HUDEP-2 (cell line): ENCODE data around the gene ADAM12.
"Not testable (repeated sequence)": the region's sequence is repeated elsewhere in the genome, so short reads cannot be mapped to it uniquely, and the experiment has no call there.

Experiments used
- DNase-seq, 76 experiments: peaks; one replicate each; lab custom pipeline; 2025; ENCODE audit not compliant: unreplicated experiment in 76 of 76; lab: John Stamatoyannopoulos, UW

ADAM12 gene

DNA sequence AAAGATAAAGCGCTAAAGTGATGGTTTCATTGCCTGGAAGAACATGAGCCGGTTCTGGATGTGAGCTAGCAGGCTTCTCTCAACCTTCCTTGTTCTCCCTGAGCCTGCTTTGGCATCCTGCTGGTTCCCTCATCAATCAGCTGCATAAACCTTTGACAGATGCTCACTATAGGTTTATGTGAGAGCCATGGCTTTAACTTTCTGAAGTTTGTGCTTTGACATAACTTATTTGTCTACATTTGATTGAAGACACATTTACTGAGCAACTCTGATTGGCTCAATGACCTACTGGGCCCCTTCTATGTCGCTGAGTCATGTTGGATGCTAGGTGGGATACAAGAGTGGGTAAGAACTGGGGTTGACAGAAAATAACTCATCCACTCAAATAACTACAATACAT, 192.0 kb downstream of the ADAM12 start:
- no peak for DNase-seq

DNA sequence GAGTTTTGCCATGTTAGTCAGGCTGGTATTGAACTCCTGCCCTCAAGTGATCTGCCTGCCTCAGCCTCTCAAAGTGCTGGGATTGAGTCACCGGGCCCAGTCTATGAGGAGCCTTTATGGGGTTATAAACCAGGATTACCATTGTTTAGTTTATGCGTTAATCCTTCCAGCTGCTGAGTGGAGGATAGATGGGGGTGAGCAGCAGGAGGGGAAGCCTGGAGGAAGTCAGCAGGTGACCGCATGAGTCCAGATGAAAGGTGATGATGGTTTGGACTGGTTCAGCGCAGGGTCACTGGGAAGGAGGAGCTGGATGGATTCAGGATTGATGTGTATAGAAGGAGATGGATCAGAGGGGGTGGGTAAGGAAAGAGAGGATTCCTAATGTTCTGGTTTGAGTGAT, 197.1 kb downstream of the ADAM12 start:
- no peak for DNase-seq

DNA sequence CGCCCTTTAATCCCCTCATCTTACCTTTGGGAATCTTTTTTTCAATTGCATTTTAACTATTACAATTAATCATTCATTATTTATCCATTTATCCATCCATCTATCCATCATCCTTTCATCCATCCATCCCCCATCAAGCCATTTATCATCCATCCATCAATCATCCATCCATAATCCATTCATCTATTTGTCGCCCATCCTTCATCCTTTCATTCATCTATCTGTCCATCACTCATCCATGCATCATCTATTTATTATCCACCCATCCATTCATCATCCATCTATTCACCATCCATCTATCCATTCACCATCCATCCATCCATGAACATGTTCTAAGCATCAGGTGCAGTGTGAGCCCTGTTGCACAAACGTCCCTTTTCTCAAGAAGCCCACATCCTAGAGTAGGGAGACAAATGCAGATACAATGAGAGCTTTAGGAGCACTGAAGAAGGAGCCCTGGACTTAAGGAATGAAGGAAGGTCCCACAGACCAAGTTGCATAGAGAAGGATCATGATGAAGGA, 199.5 kb downstream of the ADAM12 start:
- no peak for DNase-seq

DNA sequence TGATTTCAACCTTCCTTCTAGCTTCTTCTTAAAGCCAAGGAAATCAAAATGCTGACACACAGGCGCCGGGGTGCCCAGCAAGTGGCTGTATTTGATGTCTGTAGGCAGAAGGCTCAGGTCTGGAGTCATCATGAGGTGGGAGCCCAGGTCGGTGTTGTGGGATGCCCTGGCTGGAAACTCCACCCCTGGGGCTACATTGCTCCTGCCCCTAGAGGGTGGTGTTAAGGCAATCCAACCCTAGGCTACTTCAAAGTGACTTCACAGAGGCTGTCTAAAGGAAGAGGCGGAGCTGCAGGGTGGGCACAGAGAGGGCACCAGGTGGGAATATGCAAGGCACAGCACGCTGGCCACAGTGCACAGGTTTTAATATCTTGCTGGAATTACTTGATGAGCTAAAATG, 200.9 kb downstream of the ADAM12 start:
- DNase-seq = no peak

DNA sequence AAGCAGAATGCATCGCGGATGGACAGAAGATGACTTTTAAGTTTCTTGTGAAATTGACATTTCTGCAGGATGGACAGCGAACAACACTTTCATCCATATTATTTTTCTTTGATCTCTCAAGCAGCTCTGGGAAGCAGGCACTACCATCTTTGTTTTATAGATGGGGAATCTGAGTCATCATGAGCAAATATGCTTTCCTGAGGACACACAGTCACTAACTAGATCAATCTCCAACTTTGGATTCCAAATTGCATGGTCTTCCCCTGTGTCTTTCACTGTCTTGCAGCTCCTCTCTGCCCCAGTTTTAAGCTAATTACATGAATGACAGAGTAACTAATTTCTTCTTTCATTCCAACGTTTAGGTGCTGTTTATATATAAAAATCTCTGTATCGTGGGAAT, 201.5 kb downstream of the ADAM12 start:
- no peak for DNase-seq

DNA sequence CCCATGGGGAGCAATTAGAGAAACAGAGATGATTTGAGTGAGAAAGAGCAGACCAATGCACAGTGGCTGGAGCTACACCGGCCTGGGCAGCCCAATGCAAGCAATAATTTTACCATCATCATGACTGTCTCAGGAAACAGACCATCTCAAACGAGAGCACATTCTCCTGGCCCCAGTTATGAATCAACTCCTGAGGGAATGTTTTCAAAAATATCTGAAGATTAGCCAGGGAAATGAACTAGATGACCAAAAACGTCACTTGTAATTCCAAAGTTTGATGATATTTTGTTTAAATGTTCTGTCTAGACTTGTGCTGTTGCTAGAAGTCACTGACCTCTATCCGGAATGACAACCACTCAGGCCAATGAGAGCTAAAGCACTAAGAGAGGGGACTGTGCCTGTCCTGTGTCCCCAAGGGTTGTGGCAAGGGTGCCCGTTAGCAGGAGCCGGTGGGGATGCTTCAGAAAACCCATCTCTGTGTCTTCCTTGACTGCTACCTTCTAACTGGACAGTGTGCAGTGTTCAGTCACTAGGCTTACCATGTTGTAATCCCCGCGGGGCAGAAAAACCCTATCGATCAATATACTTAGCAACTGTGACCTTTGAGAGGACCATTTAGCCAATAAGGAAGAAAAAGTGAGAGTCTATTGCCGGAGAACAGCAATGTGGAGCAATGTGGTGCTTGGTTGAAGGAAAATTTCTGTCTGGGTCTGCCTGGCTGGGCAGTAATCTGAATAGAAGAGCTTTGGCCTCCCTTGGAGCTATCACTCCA, 202.4 kb downstream of the ADAM12 start:
- no peak for DNase-seq

DNA sequence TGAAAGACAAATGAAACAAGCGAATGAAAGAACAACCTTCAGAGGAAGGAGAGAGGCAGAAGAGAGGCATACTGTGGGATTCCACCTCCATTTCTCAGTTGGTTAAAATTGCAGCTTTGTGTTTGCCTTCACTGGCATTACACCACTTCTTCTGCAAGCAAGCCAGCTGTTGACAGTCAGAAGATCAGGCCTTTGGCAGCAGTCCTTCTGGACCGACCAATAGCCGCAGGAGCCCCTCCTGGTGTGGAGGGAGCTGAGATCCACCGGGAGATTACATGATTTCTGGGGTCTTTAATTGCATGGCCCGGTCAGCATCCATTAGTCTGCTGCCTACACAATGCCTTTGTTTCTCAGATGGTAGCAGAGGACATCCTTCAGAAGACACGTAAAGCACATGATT, 206.7 kb downstream of the ADAM12 start:
- DNase-seq = no peak

DNA sequence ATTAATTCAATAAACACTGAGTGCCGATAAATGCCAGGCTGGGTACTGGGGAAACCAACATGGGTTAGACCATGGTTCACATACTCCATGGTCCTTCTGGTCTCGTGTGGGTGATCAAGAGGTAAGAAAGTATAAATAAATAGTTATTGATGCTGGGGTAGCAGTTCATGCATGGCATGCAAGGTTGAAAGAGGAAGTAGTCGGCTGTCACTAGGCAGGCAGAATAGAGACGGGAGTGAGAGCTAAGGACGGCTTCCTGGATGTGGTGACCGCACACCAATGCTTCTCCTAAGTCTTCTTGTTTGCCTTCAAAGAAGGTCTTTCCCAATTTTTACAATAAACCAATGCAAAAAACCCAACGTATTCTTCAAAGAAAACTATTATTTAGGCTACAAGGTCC, 208.6 kb downstream of the ADAM12 start:
- no peak for DNase-seq

DNA sequence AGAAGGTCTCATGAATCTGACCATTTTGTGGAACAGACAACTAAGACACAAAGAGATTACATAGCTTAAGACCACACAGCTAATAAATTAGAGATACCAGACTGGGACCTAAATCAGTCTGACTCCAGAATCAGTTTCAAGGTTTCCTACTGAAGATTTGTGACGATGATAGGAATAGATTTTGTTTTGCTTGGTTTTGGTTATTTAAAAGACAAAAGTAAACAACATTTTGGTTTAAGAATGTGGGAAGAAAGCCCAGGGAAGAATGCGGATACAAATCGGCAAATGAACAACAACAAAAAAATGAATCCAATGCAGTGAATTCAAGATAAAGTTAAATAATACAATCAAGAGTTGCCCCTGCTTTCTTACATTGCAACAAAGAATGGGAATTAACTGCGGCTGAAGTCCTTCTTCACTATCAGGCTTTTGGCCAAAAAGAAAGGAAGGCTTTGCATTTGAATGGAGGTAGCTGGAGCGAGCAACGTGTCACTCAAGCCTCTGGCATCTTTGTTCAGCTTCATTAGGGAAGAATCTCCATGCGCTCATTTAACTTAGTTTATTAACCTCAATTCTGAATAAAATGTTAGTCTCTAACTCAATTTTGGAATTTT, 210.8 kb downstream of the ADAM12 start:
- no peak for DNase-seq

DNA sequence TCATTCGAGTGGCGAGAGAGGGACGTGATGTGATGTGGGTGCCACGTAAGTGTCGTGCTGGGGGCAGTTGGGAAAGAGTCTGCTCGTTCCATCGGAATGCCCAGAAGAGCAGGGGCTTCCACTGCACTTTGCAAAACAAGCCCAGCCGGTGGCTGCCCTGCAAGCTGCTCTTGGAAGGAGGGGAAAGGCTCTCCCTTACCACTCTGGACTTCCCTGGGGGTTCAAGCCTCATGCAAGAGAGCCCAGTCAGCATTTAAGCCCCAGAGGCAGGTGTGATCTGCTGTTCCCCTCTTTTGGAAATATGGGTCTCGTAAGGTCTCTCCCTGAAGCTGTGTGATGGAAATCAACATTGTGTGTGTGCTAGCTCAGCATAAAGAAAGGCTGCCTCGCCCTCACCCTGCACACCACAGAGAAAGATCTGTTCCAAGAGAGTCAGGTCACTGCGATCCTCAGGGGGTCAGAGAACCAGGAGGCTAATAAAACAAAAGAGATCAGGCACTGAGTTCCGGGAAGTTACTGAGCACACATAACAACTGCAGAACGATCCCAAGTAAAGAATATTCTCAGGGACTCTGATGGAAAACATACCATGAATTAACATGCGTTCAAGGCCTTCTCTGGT, 212.5 kb downstream of the ADAM12 start:
- DNase-seq = no peak

DNA sequence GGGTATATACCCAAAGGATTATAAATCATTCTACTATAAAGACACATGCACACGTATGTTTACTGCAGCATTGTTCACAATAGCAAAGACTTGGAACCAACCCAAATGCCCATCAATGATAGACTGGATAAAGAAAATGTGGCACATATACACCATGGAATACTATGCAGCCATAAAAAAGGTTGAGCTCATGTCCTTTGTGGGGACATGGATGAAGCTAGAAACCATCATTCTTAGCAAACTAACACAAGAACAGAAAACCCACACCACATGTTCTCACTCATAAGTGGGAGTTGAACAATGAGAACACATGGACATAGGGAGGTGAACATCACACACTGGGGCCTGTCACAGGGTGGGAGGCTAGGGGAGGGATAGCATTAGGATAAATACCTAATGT, 215.5 kb downstream of the ADAM12 start:
- not testable (repeated sequence) for DNase-seq

DNA sequence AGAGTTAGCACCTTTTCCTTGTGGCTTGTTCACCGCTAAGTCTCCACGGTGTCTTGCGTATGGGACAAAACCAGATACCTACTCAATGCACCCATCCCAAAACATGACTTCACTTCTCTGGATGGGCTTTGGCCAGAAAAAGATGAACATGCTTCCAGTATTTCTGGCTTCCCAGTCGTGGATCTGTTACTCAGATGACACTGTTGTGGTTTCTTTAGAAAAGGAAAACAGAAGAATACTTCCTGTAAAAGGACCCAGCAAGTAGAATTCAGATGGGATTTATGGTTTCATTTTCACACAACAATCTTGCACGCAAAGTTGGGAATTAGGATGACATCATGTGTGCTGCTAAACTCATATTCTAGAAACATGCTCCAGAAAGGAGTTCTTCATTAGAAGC, 216.7 kb downstream of the ADAM12 start:
- DNase-seq = no peak

DNA sequence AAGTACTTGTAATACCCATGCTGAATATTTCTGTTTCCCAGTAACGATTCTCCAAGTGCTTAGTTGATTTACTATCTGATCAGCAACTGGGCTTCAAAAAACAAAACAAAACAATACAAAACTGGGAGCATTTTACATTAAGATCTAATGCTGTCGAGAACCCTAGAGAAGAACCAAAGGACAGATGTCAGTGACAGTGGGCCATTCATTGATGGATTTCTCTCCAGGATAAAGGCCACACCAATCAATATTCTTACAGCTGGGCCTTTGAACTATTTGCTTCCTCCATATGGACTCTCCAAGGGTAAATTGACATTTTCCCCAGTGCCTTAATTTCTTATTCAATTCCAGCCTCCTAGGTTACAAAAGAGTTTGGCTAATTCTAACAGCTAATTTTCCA, 217.5 kb downstream of the ADAM12 start:
- no peak for DNase-seq

DNA sequence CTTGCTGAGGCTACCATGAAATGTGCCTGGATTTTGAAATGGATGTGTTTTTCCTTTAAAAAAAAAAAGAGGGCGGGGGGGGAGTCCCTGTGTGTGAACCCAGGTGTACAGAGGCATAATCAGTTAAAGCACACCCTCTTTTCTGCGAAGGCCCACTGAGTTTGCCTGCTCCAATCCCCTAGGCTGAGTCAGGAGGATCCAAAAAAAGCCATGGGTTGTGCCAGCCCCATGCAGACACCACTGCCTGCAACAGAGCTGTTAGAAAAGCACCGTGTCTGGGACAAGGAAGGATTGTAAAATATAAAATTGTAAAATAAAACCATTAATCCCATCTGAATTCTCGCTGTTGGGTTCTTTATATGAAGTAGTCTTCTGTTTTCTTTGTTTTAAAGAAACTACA, 217.9 kb downstream of the ADAM12 start:
- no peak for DNase-seq

DNA sequence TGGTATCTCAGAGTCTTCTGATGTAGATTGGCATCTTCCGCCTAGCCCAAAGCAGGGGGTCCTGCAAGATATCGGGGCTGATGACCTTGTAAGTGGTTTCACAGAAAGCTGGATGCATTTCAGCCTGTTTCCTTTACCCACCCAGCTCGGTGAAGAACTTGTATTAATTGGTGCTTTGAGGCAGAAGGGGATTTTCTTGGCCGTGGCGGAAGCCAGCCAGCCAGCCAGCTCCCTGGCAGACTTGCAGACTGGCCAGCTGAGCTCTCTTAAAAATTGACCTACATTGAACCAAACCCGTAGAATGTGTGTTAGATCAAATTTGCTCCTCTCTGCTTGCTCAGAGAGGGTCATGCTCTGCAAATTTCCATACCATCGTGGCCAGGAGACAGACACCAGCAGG, 218.4 kb downstream of the ADAM12 start:
- DNase-seq = no peak

DNA sequence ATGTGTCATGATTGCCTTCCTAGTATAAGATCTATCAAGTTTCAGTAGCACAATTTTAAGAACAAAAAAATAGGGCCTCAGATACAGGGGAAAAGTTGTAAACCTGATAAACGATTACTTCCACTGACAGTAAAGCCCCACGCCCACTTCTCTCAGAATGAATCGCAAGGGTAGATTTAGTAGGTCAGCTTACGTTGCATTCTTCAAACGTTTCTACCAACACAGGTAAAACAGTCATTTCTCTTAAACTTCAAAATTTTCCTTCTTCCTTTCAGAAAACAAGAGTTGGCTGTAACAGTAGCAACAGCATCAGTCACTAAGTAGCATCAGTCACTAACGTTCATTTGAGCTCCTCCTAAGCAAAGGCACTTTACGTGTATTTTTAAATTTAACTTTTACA, 221.5 kb downstream of the ADAM12 start:
- no peak for DNase-seq

DNA sequence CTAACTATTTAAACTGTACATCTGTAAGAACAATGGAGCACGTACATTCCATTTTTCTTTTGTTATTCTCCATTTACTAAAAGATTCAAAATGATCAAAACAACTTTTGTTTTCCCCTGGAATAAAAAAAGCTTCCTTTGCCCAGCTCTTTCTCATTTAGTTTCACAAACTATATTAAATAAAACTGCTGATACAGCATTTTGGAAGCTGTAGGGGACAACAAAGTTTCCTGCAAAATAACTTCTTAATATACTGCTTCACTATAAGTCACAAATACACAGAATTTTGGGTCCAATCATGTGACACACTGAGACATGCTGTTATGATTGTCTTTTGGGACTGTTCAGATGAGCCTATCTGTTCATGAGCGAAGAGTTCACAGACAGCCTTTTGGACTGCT, 222.4 kb downstream of the ADAM12 start:
- no peak for DNase-seq

DNA sequence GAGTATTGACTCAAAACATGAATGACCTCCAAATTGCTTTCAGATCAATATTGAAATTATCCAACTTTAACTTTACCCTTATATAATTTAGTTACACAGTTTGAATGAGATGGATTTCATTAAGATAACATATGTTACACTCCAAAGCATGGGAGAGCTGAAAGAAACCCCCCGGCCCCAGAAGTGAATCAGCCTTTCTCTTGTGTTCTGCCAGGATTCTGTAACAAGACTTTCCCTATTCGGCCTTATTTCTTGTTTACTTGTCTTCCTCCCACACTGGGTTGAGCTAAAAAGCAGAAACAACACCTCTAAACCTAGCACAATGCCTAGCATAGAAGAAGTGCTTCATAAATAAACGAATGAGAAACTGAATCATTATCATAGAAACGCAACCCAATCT, 224.8 kb downstream of the ADAM12 start:
- no peak for DNase-seq

DNA sequence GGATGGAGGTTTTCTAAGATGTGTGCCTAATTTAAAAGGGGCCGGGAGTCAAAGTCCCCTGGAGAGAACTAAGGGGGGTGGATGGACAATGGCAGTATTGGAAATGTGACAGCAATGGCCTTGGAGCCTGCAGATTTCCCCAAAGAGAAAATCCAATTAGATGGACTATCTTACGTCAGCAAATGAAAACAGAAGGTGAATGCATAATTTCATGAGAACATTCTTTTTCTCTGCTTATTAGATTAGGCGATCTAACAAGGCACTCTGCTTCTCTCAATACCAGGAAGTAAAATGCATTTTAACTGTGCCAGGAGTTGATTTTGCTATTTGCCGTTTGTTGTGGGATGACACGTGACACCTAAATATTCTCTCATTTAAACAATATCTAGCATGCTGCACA, 226.6 kb downstream of the ADAM12 start:
- no peak for DNase-seq

DNA sequence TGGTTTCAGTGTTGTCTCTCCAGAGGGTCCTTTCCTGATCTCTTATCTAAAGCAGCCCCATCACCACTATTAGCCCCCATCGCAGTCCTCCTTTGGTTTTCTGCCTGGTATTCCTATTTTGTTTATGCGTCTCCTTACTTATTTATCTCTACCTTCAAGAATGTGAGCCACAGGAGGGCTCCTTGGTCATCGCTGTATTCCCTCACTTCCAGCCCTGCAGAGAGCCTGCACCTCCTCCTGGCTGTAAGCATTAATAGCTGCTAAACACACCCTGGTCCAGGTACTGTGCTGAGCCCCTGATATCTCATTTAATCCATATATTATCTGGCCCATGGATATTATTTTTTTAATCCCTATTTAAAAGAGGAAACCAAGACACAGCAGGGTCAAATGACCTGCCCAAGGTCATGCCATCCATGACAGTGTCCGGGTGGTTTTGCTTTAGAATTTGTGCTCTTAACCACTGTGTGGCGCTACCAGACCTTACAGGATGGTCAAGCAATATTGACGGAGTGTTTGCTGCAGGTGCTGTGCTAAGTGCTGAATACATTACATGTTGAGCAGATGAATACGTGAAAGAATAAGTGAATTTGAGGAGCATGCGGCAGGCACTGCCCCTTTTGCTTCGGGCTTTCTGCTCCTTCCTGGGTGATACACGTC, 227.2 kb downstream of the ADAM12 start:
- no peak for DNase-seq

DNA sequence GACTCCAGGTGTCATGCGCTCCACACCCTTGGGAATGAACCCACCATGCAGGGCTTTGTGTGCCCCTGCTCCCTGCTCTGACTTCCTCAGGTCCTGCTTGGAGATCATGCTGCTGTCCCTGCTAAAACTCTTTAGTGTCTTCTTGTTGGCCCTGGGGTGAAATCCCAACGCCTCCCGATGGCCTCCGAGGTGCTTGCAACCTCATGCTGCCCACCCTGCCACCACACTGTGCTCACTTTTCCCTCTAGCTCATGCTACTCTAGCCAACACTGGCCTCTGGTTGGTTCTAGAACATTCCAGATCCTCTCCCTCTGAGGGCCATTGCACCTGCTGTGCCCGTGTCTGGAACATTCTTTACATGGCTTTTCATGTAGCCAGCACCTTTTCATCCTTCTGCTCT, 227.7 kb downstream of the ADAM12 start:
- no peak for DNase-seq
